Measurements from ENCODE around the gene GALM.

The GALM gene

GRCh38 chr2:38716185-38716584 is 50.3 kb downstream of the GALM start:
- no peak for TF ChIP-seq CTCF (IDR thresholded peaks at IDR 0.05; ENCODE audit: low read depth, low read length)
- no peak for TF ChIP-seq EZH2phosphoT487 (IDR thresholded peaks at IDR 0.05; ENCODE audit: low read depth)
- H3K4me1 ChIP-seq (ENCODE audit: low read length), result peaks cover 24% of the 10 kb centered on the region
- H2AFZ ChIP-seq (ENCODE audit: low read depth, low read length), result no peak overlapping the region
- no peaks in the 10 kb centered on the region for H4K20me1 ChIP-seq (ENCODE audit: insufficient read depth, low read length)
- H3K9ac ChIP-seq (ENCODE audit: low read length), result no peak overlapping the region
- H3K4me2 ChIP-seq (ENCODE audit: low read length), result no peak overlapping the region
- H3K27me3 ChIP-seq (ENCODE audit: low read depth, low read length), result no peaks in the 10 kb centered on the region
- H3K4me3 ChIP-seq (ENCODE audit: low read length), result no peak overlapping the region
- H3K36me3 ChIP-seq (replicated peaks; ENCODE audit: low read depth, low read length), result no peaks in the 10 kb centered on the region
- H3K9me3 ChIP-seq (ENCODE audit: insufficient read depth, low read length), result no peaks in the 10 kb centered on the region
- H3K79me2 ChIP-seq (ENCODE audit: low read length), result no peaks in the 10 kb centered on the region
- no peak overlapping the region for H3K27ac ChIP-seq (ENCODE audit: low read length)

GRCh38 chr2:38718601-38719000 is 52.7 kb downstream of the GALM start:
- H3K4me3 ChIP-seq (ENCODE audit: low read length), result no peak overlapping the region
- H3K4me1 ChIP-seq (ENCODE audit: low read length), result peaks cover 46% of the 10 kb centered on the region
- no peaks in the 10 kb centered on the region for H3K79me2 ChIP-seq (ENCODE audit: low read length)
- H3K9ac ChIP-seq (ENCODE audit: low read length), result no peak overlapping the region
- no peaks in the 10 kb centered on the region for H3K9me3 ChIP-seq (ENCODE audit: insufficient read depth, low read length)
- H3K36me3 ChIP-seq (replicated peaks; ENCODE audit: low read depth, low read length), result no peaks in the 10 kb centered on the region
- no peak overlapping the region for H2AFZ ChIP-seq (ENCODE audit: low read depth, low read length)
- H3K27me3 ChIP-seq (ENCODE audit: low read depth, low read length), result no peaks in the 10 kb centered on the region
- no peaks in the 10 kb centered on the region for H4K20me1 ChIP-seq (ENCODE audit: insufficient read depth, low read length)
- H3K4me2 ChIP-seq (ENCODE audit: low read length), result no peak overlapping the region
- no peak overlapping the region for H3K27ac ChIP-seq (ENCODE audit: low read length)
- TF ChIP-seq EZH2phosphoT487 (IDR thresholded peaks at IDR 0.05; ENCODE audit: low read depth), result no peak
- no peak for TF ChIP-seq CTCF (IDR thresholded peaks at IDR 0.05; ENCODE audit: low read depth, low read length)

- Histone ChIP-seq H3K27me3 (ENCODE audit: low read depth, low read length) (no peaks in the 10 kb centered on the region), H2AFZ (ENCODE audit: low read depth, low read length) (no peak overlapping the region), H4K20me1 (ENCODE audit: insufficient read depth, low read length) (no peaks in the 10 kb centered on the region), H3K27ac (ENCODE audit: low read length) (no peak overlapping the region), H3K4me1 (ENCODE audit: low read length) (peaks cover 57% of the 10 kb centered on the region), H3K79me2 (ENCODE audit: low read length) (no peaks in the 10 kb centered on the region), H3K9ac (ENCODE audit: low read length) (no peak overlapping the region), H3K36me3 (replicated peaks; ENCODE audit: low read depth, low read length) (no peaks in the 10 kb centered on the region), H3K4me2 (ENCODE audit: low read length) (no peak overlapping the region), H3K9me3 (ENCODE audit: insufficient read depth, low read length) (no peaks in the 10 kb centered on the region), H3K4me3 (ENCODE audit: low read length) (no peak overlapping the region)
- TF ChIP-seq CTCF (IDR thresholded peaks at IDR 0.05; ENCODE audit: low read depth, low read length) (no peak), EZH2phosphoT487 (IDR thresholded peaks at IDR 0.05; ENCODE audit: low read depth) (no peak)
Measured at GRCh38 chr2:38719706-38720105, 53.8 kb downstream of the GALM start.

GRCh38 chr2:38720613-38721241 is 54.8 kb downstream of the GALM start:
- Histone ChIP-seq H3K79me2 (ENCODE audit: low read length) (no peaks in the 10 kb centered on the region), H3K27ac (ENCODE audit: low read length) (peak overlapping the region; percentile 99)
- TF ChIP-seq CTCF (IDR thresholded peaks at IDR 0.05; ENCODE audit: low read depth, low read length) (no peak), EZH2phosphoT487 (IDR thresholded peaks at IDR 0.05; ENCODE audit: low read depth) (no peak)

More at GRCh38 chr2:38720613-38721241, 54.8 kb downstream of the GALM start:
- peak overlapping the region; percentile 35; the same call in 1 of the 2 replicates for H2AFZ ChIP-seq (ENCODE audit: low read depth, low read length)
- no peaks in the 10 kb centered on the region for H3K36me3 ChIP-seq (replicated peaks; ENCODE audit: low read depth, low read length)
- no peaks in the 10 kb centered on the region for H3K27me3 ChIP-seq (ENCODE audit: low read depth, low read length)
- H3K4me1 ChIP-seq (ENCODE audit: low read length), result peaks cover 67% of the 10 kb centered on the region
- no peaks in the 10 kb centered on the region for H3K9me3 ChIP-seq (ENCODE audit: insufficient read depth, low read length)
- peak overlapping the region; percentile 89 for H3K4me2 ChIP-seq (ENCODE audit: low read length)
- H3K4me3 ChIP-seq (ENCODE audit: low read length), result peak overlapping the region; percentile 43; the same call in 1 of the 2 replicates
- no peaks in the 10 kb centered on the region for H4K20me1 ChIP-seq (ENCODE audit: insufficient read depth, low read length)
- peak overlapping the region; percentile 44; the same call in 1 of the 2 replicates for H3K9ac ChIP-seq (ENCODE audit: low read length)

Data from OCI-LY3 (cell line).